Measurements from ENCODE around the gene EGR4.

EGR4 gene

GRCh38 chr2:73249636-73250035 lies 43.7 kb downstream of the EGR4 start:
- H3K4me3 ChIP-seq (ENCODE audit: low read depth, low read length): no peak overlapping the region
- no peak for DNase-seq (ENCODE audit: low read depth)
- TF ChIP-seq, protein P1, sequence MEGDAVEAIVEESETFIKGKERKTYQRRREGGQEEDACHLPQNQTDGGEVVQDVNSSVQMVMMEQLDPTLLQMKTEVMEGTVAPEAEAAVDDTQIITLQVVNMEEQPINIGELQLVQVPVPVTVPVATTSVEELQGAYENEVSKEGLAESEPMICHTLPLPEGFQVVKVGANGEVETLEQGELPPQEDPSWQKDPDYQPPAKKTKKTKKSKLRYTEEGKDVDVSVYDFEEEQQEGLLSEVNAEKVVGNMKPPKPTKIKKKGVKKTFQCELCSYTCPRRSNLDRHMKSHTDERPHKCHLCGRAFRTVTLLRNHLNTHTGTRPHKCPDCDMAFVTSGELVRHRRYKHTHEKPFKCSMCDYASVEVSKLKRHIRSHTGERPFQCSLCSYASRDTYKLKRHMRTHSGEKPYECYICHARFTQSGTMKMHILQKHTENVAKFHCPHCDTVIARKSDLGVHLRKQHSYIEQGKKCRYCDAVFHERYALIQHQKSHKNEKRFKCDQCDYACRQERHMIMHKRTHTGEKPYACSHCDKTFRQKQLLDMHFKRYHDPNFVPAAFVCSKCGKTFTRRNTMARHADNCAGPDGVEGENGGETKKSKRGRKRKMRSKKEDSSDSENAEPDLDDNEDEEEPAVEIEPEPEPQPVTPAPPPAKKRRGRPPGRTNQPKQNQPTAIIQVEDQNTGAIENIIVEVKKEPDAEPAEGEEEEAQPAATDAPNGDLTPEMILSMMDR (IDR thresholded peaks at IDR 0.05; ENCODE audit: control insufficient read depth, extremely low read depth, insufficient read depth): no peak

DNA sequence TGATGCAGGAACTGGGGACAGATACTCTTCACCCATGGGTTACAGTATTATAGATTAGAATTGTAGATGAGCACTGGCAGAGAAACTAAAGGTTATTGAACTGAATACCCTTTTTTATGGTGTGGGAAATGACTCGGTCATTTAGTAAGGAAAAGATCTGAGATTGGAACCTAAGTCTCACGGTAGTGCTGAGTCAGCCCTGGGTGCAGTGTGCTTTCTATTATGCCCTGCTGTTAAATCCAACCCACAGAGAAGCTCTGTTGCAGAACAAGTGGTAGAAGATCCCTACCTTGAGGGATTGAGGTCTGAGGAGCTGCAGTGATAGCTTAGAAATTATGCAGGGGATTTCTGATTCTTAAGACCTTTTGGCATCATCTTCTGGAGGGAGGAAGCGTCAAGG lies 46.5 kb downstream of the EGR4 start:
- DNase-seq (ENCODE audit: low read depth): no peak
- H3K4me3 ChIP-seq (ENCODE audit: low read depth, low read length): no peak overlapping the region
- TF ChIP-seq, protein P1 (IDR thresholded peaks at IDR 0.05; ENCODE audit: control insufficient read depth, extremely low read depth, insufficient read depth): no peak

DNA sequence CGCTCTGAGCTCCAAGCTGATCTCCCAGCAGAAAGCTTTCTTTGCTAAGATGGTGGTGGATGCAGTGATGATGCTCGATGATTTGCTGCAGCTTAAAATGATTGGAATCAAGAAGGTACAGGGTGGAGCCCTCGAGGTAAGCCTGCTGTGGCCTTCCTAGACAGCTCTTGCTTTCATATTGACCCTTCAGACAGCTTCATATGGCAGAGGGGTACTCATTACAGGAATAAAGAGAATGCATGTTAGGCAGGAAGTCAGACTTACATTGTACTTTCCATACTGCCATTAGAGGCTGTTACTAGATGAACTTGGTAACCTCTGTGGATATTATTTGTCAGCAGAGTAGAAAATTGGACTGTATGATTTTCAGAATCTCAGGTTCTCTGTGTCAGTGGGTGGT lies 48.8 kb downstream of the EGR4 start:
- no peak for DNase-seq (ENCODE audit: low read depth)
- H3K4me3 ChIP-seq (ENCODE audit: low read depth, low read length): no peak overlapping the region
- TF ChIP-seq, protein P1 (IDR thresholded peaks at IDR 0.05; ENCODE audit: control insufficient read depth, extremely low read depth, insufficient read depth): no peak

DNA sequence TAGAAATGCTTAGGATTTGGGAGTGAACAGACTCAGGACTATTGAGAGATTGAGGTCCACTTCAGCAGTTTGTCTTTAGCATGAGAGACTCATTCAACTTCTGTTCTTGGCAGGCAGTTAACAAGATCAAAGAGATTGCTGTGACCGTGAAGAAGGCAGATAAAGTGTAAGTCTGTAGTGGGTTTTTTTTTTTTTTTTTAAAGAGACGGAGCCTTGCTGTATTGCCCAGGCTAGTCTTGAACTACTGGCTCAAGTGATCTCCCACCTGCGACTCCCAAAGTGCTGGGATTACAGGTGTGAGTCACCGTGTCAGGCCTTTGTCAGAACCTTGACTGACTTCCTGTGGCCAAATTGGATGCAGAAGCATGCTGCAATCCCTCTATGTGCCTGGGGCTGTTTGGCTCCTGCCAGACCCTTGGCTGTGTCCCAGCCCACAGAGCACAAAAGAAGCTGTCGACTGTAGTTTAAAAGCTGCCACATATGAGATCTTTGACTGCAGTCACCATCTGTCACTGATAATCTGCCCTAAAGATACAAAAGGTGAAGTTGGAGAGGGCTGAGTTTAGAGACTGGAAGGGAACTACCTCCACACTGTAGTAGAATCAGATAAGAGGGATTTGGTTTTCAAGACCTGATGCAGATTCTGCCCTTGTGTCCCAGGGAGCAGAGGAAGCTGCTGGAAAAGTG lies 49.3 kb downstream of the EGR4 start:
- TF ChIP-seq, protein P1 (IDR thresholded peaks at IDR 0.05; ENCODE audit: control insufficient read depth, extremely low read depth, insufficient read depth): no peak
- no peak overlapping the region for H3K4me3 ChIP-seq (ENCODE audit: low read depth, low read length)
- DNase-seq (ENCODE audit: low read depth): no peak

All from LNCaP clone FGC (cell line).